ENCODE measurements around the gene DDX24.

DDX24 gene

DNA sequence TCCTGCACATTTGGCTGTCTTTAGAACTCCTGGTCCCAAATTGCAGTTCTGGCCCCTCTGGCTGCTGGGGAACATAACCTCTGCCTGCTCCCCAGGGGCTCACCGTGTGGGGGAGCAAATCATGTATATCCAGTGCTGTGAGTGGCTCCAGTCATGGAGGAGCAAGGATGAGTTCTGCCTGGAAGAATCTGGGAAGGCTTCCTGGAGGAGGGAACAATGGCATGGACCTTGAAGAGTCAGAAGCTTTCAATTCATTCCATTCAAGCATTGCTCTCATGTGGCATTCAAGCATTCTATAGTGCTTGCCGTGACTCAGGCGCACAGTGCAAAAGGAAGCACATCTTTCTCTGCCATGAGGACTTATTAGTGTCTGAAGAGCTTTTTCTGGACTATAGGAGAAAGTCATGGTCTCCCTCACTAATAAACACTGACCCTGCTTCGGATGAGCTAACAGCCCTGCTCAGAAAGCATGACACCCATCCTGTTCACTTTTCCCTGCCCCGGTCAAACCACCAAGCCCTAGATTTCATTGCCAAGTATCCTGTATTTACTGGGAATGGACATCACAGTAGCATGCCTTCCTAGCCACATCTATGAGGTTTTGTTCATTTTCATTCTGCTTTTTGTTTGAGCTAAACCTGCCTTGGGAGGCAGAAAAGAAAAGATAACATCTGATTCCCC, 33.0 kb upstream of the DDX24 start:
- DNase-seq = no peak

DNA sequence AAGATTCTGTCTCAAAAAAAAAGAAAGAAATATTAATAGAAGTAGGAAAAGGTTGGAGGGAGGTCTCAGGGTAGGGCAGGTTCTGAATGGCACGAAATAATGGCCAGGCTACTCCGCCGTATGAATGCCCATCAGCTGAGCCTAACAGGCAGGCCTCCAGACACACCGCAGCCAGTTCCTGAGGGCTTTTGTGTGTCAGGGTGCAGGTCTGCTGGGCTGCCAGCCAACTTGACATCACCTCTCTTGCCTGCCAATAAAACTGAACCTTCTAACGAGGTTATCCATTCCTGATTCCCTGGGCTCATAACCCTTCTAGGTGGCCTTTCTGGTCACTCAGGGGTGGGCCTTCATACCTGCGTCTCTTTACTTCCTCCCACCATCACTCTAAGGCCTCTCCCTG, 32.5 kb upstream of the DDX24 start:
- no peak for DNase-seq

- DNase-seq = no peak
Observed at GRCh38 chr14:94113073-94113472, 32.1 kb upstream of the DDX24 start.

DNA sequence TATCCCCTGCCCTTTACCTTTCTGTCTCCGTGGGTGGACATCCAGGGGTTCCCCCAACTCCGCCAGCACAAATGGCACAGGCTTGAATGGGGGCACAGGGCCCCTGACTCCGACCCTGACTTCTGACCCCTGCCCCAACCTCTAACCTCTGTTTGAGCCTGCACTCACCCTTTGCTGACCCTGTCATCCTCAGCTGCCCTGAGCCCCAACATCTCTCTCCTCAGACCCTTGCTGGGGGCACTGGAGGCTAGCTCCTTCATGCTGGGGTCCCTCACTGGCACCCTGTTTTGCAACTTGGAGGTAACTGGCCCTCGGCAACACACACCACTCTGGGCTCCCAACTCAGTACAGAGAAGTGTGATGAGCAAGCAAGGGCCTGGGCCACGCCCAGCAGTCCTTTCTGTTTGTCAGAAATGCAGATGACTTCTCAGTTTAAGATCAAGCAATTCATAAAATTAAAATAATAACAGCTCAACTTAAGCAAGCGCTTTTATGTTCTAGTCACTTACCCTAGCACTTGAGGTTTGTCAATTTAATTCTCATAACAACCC, 31.6 kb upstream of the DDX24 start:
- no peak for DNase-seq

- DNase-seq = no peak
Observed at GRCh38 chr14:94111276-94112095, 30.5 kb upstream of the DDX24 start.

GRCh38 chr14:94110552-94111181, 29.7 kb upstream of the DDX24 start, which contains the start of gene IFI27:
Gene IFI27 (plus strand): TSS chr14:94110736.
- DNase-seq = no peak

DNA sequence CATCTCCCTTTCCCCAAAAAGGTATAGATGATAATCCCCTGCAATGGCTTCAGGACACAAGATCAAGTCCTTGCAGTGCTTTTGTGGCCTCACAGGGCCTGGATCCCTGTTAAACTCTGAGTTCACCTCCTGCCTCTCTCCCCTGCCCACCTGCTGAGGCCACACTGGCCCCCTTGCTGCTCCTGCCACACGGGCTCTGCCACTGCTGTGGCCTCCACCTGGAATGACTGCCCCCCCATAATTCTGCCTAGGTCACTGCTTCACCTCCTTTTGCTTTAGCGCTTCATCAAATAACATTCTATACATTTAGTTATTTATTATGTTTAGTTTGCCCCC, 28.9 kb upstream of the DDX24 start:
- no peak for DNase-seq

DNA sequence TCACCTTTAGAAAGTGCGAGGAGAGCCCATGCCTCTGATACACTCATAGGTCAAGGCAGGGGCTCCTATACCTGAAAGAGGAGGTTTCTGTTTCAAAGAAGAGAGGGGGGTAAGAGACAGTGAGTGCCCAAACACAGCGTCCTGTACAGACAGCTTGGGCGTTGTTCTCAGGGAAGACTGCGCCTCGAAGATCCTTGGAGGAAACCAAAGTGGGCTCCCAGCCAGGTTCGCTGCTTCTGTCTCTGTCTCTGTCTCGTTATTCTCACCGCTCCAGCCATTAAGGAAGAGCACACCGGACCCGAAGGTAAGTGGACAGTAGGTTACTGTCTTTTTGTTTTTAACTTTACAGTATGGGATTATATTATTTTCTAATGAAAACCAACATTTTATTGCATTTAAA, 23.7 kb upstream of the DDX24 start:
- DNase-seq = no peak

DNA sequence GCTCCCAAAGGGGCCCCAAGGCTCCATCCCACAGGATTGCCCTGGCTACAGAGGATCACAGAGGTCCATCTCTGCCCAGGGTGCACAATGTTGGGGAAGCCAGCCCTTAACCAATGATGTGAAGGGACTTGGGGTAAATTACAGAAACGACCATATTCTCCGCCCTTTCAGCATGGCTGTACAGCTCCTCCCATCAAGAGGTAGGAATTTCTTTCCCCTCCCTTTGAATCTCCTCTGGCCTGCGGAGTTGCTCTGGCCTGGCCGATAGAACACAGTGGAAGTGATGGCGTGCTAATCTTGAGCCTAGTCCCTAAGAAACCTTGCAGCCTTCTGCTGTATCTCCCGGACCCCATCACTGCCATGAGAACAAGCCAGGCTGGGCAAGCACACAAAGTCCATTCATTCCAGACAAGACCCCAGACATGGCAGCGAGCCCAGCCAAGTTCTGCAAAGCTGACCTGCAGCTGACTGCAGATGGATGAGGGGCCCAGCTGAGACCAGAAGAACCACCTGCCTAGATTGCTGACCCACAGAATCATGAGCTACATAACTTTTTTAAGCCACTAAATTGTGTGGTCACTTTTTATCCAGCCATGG, 22.6 kb upstream of the DDX24 start:
- DNase-seq = no peak

DNA sequence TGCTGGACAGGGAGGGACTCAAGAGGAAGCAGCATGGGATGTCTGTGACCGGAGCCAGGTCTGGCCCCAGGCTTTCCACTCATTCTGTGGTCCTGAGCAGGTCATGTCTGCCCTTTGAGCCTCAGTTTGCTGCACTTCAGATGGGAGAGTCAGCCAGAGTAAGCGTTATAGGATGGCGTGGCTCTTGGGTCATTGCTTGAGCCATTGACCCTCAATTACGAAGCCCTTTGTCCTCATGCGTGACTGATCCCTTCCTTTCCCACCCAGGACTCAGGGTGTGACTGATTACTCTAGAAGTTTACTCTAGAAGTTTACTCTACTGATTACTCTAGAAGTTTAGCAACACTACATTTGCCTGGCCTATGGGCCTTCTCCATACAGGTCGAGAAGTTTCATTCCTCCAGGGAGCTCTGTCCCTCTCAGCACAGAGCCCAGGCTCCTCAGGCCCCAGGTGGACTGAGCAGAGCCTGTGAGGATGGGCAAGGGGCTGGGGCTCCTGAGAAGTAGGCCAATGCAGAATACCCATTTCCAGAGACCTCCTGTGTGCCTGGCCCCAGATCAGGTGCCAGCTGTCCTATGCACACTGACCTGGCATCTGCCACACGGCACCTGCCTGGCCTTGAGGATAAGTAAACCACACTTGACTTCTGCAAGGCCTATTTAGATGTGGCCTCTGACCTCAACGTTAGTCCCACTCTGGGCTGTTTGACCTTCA, 21.9 kb upstream of the DDX24 start:
- DNase-seq = no peak

DNA sequence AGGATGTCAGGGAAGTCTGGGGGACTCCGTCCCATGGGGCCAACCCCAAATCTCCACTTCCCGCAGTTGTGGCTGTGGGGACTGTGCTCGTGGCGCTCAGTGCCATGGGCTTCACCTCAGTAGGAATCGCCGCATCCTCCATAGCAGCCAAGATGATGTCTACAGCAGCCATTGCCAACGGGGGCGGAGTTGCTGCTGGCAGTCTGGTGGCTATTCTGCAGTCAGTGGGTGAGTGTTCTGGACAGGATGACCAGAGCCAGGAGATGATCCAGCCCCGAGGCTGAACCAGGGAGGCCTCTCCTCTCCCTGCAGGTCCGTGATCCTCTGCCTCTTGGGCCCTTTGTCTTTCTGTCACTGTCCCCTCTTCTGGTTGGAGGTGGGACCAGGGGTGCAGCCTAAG, 20.7 kb upstream of the DDX24 start:
- no peak for DNase-seq

DNA sequence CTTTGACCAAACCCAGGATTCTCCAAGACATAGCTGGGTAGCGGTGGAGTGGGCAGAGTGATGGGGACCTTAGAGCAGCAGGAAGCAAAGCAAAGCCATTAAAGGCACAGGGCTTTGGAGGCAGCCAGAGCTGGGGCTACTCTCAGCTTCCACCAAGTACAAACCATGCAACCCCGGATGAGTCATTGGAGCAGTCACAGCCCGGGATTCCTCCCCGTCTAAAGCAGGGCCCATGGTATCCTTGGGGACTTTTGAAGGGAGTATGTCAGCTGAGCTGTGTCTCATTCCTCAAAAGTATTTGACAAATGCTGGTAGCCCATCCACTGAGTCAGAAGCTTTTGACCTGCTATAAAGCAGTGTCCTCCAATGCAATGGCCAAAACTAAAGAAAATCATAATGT, 19.8 kb upstream of the DDX24 start:
- no peak for DNase-seq

DNA sequence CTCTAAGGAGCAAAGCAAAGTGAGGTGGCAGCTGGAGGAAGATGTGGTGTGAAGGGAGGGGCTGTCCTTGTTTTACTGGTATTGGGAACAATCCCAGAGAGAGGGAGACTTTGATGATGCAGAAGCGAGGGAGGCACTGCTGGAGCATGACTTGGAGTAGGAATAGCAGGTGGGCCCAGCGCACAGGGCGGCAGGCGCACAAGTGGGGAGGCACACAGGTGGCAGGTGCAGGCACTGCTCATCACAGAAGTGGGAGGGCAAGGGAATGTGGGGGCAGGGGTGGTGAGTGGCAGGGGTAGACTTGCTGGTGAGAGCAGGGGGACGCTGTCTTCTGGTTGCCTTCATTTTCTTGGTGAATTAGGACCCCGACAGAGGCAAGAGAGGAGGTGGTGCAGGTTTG, 18.0 kb upstream of the DDX24 start:
- no peak for DNase-seq

GRCh38 chr14:94098326-94098992, 17.5 kb upstream of the DDX24 start:
- no peak for DNase-seq

DNA sequence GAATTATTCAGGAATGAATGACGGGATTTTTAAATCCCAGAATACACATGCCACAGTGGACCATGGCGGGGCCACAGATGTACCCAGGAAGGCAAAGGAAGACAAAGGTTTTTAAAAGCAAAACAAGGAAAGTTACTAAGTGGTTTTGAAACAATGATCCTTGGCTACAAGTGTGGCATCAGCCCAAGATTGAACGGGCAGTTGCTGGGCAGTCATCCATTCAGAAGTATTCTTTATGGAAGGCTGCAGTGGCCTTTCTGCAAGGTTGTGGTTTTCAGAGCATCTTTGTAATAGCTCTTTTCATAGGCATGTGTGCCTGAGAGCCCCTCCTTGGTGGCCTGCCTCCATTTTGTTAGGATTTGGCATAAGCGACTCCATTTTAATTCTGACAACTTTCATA, 16.1 kb upstream of the DDX24 start:
- no peak for DNase-seq

GRCh38 chr14:94093418-94093817, 12.4 kb upstream of the DDX24 start:
- DNase-seq = no peak

GRCh38 chr14:94089479-94089878, 8.5 kb upstream of the DDX24 start:
- DNase-seq = no peak

GRCh38 chr14:94088516-94088915, 7.5 kb upstream of the DDX24 start:
- DNase-seq = no peak

GRCh38 chr14:94087891-94088290, 6.9 kb upstream of the DDX24 start:
- no peak for DNase-seq

GRCh38 chr14:94081386-94081820, 401 bp upstream of the DDX24 start:
- peak; percentile 7 to 20 for DNase-seq

- DNase-seq = no peak
Observed at GRCh38 chr14:94079891-94080620, 946 bp downstream of the DDX24 start.

Measured in activated CD4-positive, alpha-beta T cell treated with anti-CD3 and anti-CD28 coated beads, Interleukin-2, amount 50 U/mL, for 48 hours (primary cell).